HepG2 (cell line): ENCODE data around the gene XPNPEP3. TPM values are rescaled to one million over a fixed set of nuclear protein-coding genes. Genes with fewer than 3 reads are reported as not detected.

Experiments used
- ATAC-seq: fragments of 200-7000 bp; cut with Tn5 transposase; 3 replicates; pipeline ENCODE4 v1.9.1; 2020; ENCODE audit warnings: mild to moderate bottlenecking, moderate library complexity
- BruUV-seq: library from RNA; stranded (reverse); fragments of 400-500 nt; replicated peaks from 2 replicates; lab custom pipeline; 2021; lab: Mats Ljungman, UMichigan
- CTCF ChIA-PET: fragments of 300-600 bp; formaldehyde crosslinking; extraction: SDS; loops from one replicate; lab custom pipeline; 2021; ENCODE audit warnings: low total read pairs, inconsistent platforms, low intra/inter-chr PET ratio; lab: Yijun Ruan, JAX
- POLR2A ChIA-PET: fragments of 350-600 bp; sonication (Branson Sonifier 250); formaldehyde crosslinking; loops from one replicate; lab custom pipeline; 2020; ENCODE audit warnings: antibody characterized with exemption, inconsistent platforms; lab: Yijun Ruan, JAX
- DNase-seq: peaks from one replicate; pipeline ENCODE4 v3.0.0-alpha.2; 2015; ENCODE audit warnings: low spot score
- FAIRE-seq: peaks from 3 replicates; lab custom pipeline; 2011; peaks lifted over from hg19 to GRCh38; lab: Jason Lieb, UNC
- H2AFZ ChIP-seq: one replicate; pipeline ENCODE4 v1.6.1; 2011; ENCODE audit warnings: low read length, inconsistent platforms
- H3K27ac ChIP-seq: fragments of 300-600 bp; 3 replicates; pipeline ENCODE4 v1.8.0; 2011; ENCODE audit warnings: mixed run types, mild to moderate bottlenecking, mixed read lengths, low read length, inconsistent platforms; ENCODE audit not compliant: insufficient read depth; ENCODE audit errors: extremely low read length
- H3K27me3 ChIP-seq, 2 experiments: fragments of 200-600 bp in 1 of 2; 2 replicates in 1 of 2; 3 replicates in 1 of 2; pipeline versions ENCODE4 v1.6.0 to v1.8.0; 2011; ENCODE audit warnings: low read length in 2 of 2, mild to moderate bottlenecking in 2 of 2, moderate library complexity in 2 of 2, inconsistent platforms in 1 of 2; ENCODE audit not compliant: insufficient read depth in 2 of 2, control insufficient read depth in 1 of 2
- H3K36me3 ChIP-seq, 2 experiments: fragments of 200-600 bp in 1 of 2; replicated peaks in 1 of 2; 2 replicates in 1 of 2; 3 replicates in 1 of 2; pipeline versions ENCODE4 v1.5.1 to v1.8.0; 2011; ENCODE audit warnings: low read length in 2 of 2, inconsistent platforms in 1 of 2; ENCODE audit not compliant: insufficient read depth in 2 of 2, control insufficient read depth in 1 of 2
- H3K4me1 ChIP-seq: 2 replicates; pipeline ENCODE4 v1.5.1; 2012; ENCODE audit warnings: low read length, inconsistent platforms; ENCODE audit not compliant: insufficient read depth
- H3K4me2 ChIP-seq: 2 replicates; pipeline ENCODE4 v1.6.0; 2011; ENCODE audit warnings: low read depth, low read length, inconsistent platforms
- H3K4me3 ChIP-seq, 3 experiments: fragments of 200-600 bp in 1 of 3; sonication (generic), shearing (Covaris generic) in 1 of 3; replicated peaks in 1 of 3; 2 replicates each; pipeline ENCODE4 v1.5.1; 2011 to 2016; ENCODE audit warnings: low read length in 3 of 3, inconsistent platforms in 2 of 3, low read depth in 2 of 3, mild to moderate bottlenecking in 2 of 3, control low read depth in 1 of 3, mixed read lengths in 1 of 3; ENCODE audit not compliant: insufficient read depth in 1 of 3
- H3K79me2 ChIP-seq: one replicate; pipeline ENCODE4 v1.6.1; 2011; ENCODE audit warnings: low read length, inconsistent platforms; ENCODE audit not compliant: insufficient read depth
- H3K9ac ChIP-seq: 2 replicates; pipeline ENCODE4 v1.6.0; 2011; ENCODE audit warnings: mild to moderate bottlenecking, low read depth, low read length, inconsistent platforms; ENCODE audit not compliant: insufficient read depth
- H3K9me3 ChIP-seq: 2 replicates; pipeline ENCODE4 v1.5.1; 2012; ENCODE audit warnings: mild to moderate bottlenecking, low read length
- H4K20me1 ChIP-seq: 2 replicates; pipeline ENCODE4 v1.6.0; 2011; ENCODE audit warnings: inconsistent platforms, mild to moderate bottlenecking, low read length, moderate library complexity; ENCODE audit not compliant: insufficient read depth
- FLYWCH1 ChIP-seq: sonication (generic); formaldehyde crosslinking; IDR thresholded peaks from 2 replicates; pipeline ENCODE4 v1.8.1; 2023; ENCODE audit warnings: mild to moderate bottlenecking, missing genetic modification reagents
- IKZF5 ChIP-seq: IDR thresholded peaks from 2 replicates; pipeline ENCODE4 v1.6.1; 2018; ENCODE audit warnings: missing genetic modification reagents, mild to moderate bottlenecking, missing compliant biosample characterization
- IRF1 ChIP-seq: sonication (generic); formaldehyde crosslinking; IDR thresholded peaks from 2 replicates; pipeline ENCODE4 v1.4.0; 2020; ENCODE audit warnings: low read depth, mild to moderate bottlenecking, missing genetic modification reagents
- REPIN1 ChIP-seq: sonication (generic); formaldehyde crosslinking; IDR thresholded peaks from 2 replicates; pipeline ENCODE4 v1.8.0; 2022; ENCODE audit warnings: missing genetic modification reagents, low read depth, mild to moderate bottlenecking, borderline replicate concordance
- SAP130 ChIP-seq: IDR thresholded peaks from 2 replicates; pipeline ENCODE4 v1.6.1; 2016; ENCODE audit warnings: low read depth
- TRIM22 ChIP-seq: fragments of 450-650 bp; IDR thresholded peaks from 2 replicates; pipeline ENCODE4 v1.6.1; 2017
- ZBTB14 ChIP-seq: sonication (generic); formaldehyde crosslinking; IDR thresholded peaks from 2 replicates; pipeline ENCODE4 v1.4.0; 2020; ENCODE audit warnings: missing genetic modification reagents
- ZFP62 ChIP-seq: sonication (generic); formaldehyde crosslinking; IDR thresholded peaks from 2 replicates; pipeline ENCODE4 v1.4.0; 2020; ENCODE audit warnings: missing genetic modification reagents
- ZNF251 ChIP-seq: sonication (generic); formaldehyde crosslinking; IDR thresholded peaks from 2 replicates; pipeline ENCODE4 v1.9.0; 2021; ENCODE audit warnings: mild to moderate bottlenecking, missing genetic modification reagents
- ZNF280D ChIP-seq: sonication (generic); formaldehyde crosslinking; IDR thresholded peaks from 2 replicates; pipeline ENCODE4 v1.5.1; 2020; ENCODE audit warnings: mild to moderate bottlenecking, missing genetic modification reagents
- ZNF652 ChIP-seq: IDR thresholded peaks from 2 replicates; pipeline ENCODE4 v1.6.1; 2016; ENCODE audit warnings: low read depth, borderline replicate concordance
- ZNF670 ChIP-seq: sonication (generic); formaldehyde crosslinking; IDR thresholded peaks from 2 replicates; pipeline ENCODE4 v1.8.0; 2022; ENCODE audit warnings: mild to moderate bottlenecking, missing genetic modification reagents, borderline replicate concordance
- ZNF740 ChIP-seq: sonication (generic); formaldehyde crosslinking; IDR thresholded peaks from 2 replicates; pipeline ENCODE4 v1.4.0; 2020; ENCODE audit warnings: missing genetic modification reagents
- ZNF83 ChIP-seq: sonication (generic); formaldehyde crosslinking; IDR thresholded peaks from 2 replicates; pipeline ENCODE4 v1.4.0; 2020; ENCODE audit warnings: missing genetic modification reagents, mild to moderate bottlenecking, borderline replicate concordance
- WGBS: methylation state at CpG from one replicate; pipeline ENCODE4 v1.1.6; 2017; ENCODE audit warnings: low lambda C conversion rate; 5-methylcytosine and 5-hydroxymethylcytosine counted together
- in situ Hi-C: cut with HindIII; loops from 2 replicates; pipeline ENCODE4 v1.10.0; 2017; ENCODE audit warnings: low pct_unique_long_range_greater_than_20kb; ENCODE audit not compliant: extremely low pct_ligation_motif_present
- intact Hi-C: fragments of 100-400 bp; cut with micrococcal nuclease; formaldehyde crosslinking; loops from one replicate; pipeline ENCODE4 v1.10.0; 2022; ENCODE audit not compliant: unreplicated experiment
- polyA plus RNA-seq, 8 experiments: library from polyadenylated mRNA; depleted of rRNA in 3 of 8; stranded (reverse) in 7 of 8; unstranded in 1 of 8; fragments of >200 nt; fragmentation: Illumina TruSeq in 4 of 8; extraction: Trizol in 4 of 8; gene quantifications; 2 replicates each; pipeline versions ENCODE4 v1.2.1 to v1.2.3, GENCODE V29; 2011 to 2016; ENCODE audit warnings: low read depth in 4 of 8, missing spikeins in 1 of 8, mixed read lengths in 1 of 8; ENCODE audit not compliant: insufficient read depth in 1 of 8
- total RNA-seq, 5 experiments: library from RNA; depleted of rRNA; stranded (reverse); fragments of >200 nt; fragmentation: Illumina TruSeq; extraction: Trizol; gene quantifications; 2 replicates each; pipeline ENCODE4 v1.2.3, GENCODE V29; 2016; ENCODE audit warnings: low read depth in 1 of 5

The XPNPEP3 gene
- total and polyA plus RNA-seq, 2 of the 13 experiments (the other 11 are each of a cell fraction or from before 2014, with no cell fraction given) = 10.3 to 14.0 TPM

GRCh38 chr22:40813912-40814315, 43.0 kb upstream of the XPNPEP3 start (continued):
- TF ChIP-seq IRF1 (CRISPR knock-in tag) (no peak), ZNF670 (CRISPR knock-in tag) (no peak), IKZF5 (CRISPR knock-in tag) (no peak), TRIM22 (no peak), SAP130 (CRISPR knock-in tag) (no peak)

- Histone ChIP-seq H3K9ac (peak overlapping the region; percentile 85), H3K79me2 (peaks cover 43% of the 10 kb centered on the region)
- intact Hi-C loops = no loop called here
- TF ChIP-seq ZBTB14 (CRISPR knock-in tag) (no peak), ZNF83 (CRISPR knock-in tag) (no peak), ZNF280D (no peak), ZNF251 (CRISPR knock-in tag) (no peak), ZNF740 (CRISPR knock-in tag) (no peak), ZNF652 (CRISPR knock-in tag) (no peak), FLYWCH1 (CRISPR knock-in tag) (no peak), ZFP62 (CRISPR knock-in tag) (no peak), REPIN1 (CRISPR knock-in tag) (no peak)
Measured at GRCh38 chr22:40817737-40818136, 39.2 kb upstream of the XPNPEP3 start.

More at GRCh38 chr22:40817737-40818136, 39.2 kb upstream of the XPNPEP3 start:
- Histone ChIP-seq H2AFZ (no peak overlapping the region), H3K4me3 (peak overlapping the region in 2 of 3 experiments; percentile 97 to 98; a peak in 3 of 6 replicates), H3K4me2 (peak overlapping the region; percentile 99), H3K9me3 (no peaks in the 10 kb centered on the region), H3K4me1 (peaks cover 40% of the 10 kb centered on the region), H4K20me1 (no peaks in the 10 kb centered on the region), H3K27me3 (no peaks in the 10 kb centered on the region; a peak in 1 of 5 replicates), H3K27ac (no peak overlapping the region), H3K36me3 (no peaks in the 10 kb centered on the region)
- WGBS = 85% methylated on average over 4 of the region's 4 CpGs
- POLR2A ChIA-PET = no interaction called here
- ATAC-seq (no peak), DNase-seq (no peak), FAIRE-seq (no peak)
- CTCF ChIA-PET = no interaction called here
- no TSS peak for BruUV-seq
- in situ Hi-C loops = no loop called here
